Measurements from ENCODE around the gene RANGAP1.

The RANGAP1 gene

DNA sequence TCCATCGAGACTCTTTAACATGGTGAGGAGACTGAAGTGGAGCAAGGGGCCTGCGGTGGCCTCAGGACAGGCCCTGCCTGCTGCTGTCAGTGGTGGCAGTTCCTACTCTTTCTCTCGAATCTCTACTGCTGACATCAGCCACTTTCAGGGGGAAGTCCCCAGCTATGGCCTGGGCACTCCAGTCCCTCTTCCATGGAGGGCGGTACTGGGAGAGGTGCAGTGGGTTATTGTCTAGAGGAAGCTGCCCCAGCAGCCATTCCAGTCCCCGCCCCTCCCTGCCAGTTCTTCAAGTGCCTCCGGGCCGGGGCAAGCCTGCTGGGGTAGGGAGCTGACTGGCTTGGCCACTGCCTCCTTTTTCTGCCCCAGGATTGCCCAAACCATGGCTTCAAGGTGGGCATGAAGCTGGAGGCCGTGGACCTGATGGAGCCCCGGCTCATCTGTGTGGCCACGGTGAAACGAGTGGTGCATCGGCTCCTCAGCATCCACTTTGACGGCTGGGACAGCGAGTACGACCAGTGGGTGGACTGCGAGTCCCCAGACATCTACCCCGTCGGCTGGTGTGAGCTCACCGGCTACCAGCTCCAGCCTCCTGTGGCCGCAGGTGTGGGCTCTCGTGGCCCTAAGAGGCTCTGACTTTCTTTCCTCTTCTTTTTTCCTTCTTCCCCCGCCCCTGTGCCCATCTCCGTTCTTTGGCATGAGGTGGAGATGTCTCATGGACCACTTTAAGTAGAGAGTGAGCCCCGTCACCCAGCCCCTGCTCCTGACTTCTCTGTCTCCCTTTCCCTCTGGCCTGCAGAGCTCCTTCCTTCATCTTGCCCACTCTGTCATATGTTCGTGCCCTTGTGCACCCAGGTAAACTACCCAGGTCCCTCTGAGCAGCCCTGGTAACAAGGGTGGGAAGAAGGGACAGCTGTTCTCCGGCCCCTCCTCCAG is 59.0 kb downstream of the RANGAP1 start:
- DNase-seq: no peak
- Histone ChIP-seq H2BK5ac (ENCODE audit: low read depth, low read length, poor library complexity, severe bottlenecking) (no peak overlapping the region), H3K18ac (ENCODE audit: low read depth in 1 of 2, low read length in 2 of 2) (no peak overlapping the region), H3K9me3 (ENCODE audit: control insufficient read depth, low read length) (no peaks in the 10 kb centered on the region), H2AK5ac (ENCODE audit: low read length, severe bottlenecking) (no peak overlapping the region), H3K23ac (ENCODE audit: low read length in 2 of 2) (no peak overlapping the region), H3K4me1 (ENCODE audit: control insufficient read depth, insufficient read depth, low read depth, low read length) (no peaks in the 10 kb centered on the region), H2AFZ (ENCODE audit: low read depth, low read length) (no peak overlapping the region), H3K4ac (ENCODE audit: low read depth in 1 of 2, low read length in 2 of 2) (no peak overlapping the region), H3K27ac (ENCODE audit: low read length, poor library complexity, severe bottlenecking) (no peak overlapping the region), H2BK120ac (ENCODE audit: low read depth, low read length) (no peak overlapping the region), H2BK15ac (ENCODE audit: low read depth, poor library complexity, severe bottlenecking) (no peak overlapping the region), H3K14ac (ENCODE audit: low read length in 2 of 2) (no peak overlapping the region), H3K36me3 (ENCODE audit: control insufficient read depth in 1 of 2, insufficient read depth in 2 of 2, low read depth in 1 of 2, low read length in 2 of 2) (peaks cover 83 to 86% of the 10 kb centered on the region in 2 experiments), H3K79me1 (replicated peaks; ENCODE audit: low read length, poor library complexity, severe bottlenecking) (no peaks in the 10 kb centered on the region), H4K8ac (ENCODE audit: low read length) (no peak overlapping the region), H4K91ac (ENCODE audit: low read length) (no peak overlapping the region), H3K9ac (ENCODE audit: low read length) (no peak overlapping the region), H3K27me3 (ENCODE audit: control insufficient read depth in 1 of 2, insufficient read depth in 1 of 2, low read length in 2 of 2) (no peaks in the 10 kb centered on the region), H3K4me2 (ENCODE audit: low read length, poor library complexity, severe bottlenecking) (no peak overlapping the region), H3K4me3 (ENCODE audit: insufficient read depth in 1 of 2, low read depth in 1 of 2, low read length in 2 of 2) (no peak overlapping the region), H2BK12ac (ENCODE audit: low read length in 2 of 2) (no peak overlapping the region)
- WGBS: 97% methylated on average over 23 of the region's 26 CpGs

DNA sequence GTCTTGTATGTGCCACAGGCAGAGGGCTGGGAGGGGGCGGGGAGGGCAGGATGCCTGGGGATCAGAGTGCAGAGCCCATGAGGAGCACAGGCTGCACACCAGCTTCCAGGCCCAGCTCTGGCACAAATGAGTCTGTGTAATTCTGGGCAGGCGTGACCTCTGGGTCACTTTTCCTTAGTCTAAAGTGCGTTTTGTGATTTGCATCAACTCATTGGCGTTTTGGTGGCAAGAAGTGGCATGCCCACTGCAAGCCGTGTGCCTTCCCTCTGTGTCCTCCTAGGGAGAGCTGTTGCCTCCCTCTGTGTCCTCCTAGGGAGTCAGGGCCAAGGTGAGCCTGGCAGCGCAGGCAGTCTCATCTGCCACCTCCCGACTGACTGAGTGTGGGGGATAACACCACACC is 62.5 kb downstream of the RANGAP1 start:
- no peak overlapping the region for H4K91ac ChIP-seq (ENCODE audit: low read length)
- H3K14ac ChIP-seq (ENCODE audit: low read length in 2 of 2): no peak overlapping the region
- WGBS: 93% methylated on average over 7 of the region's 7 CpGs
- H4K8ac ChIP-seq (ENCODE audit: low read length): no peak overlapping the region
- H2AFZ ChIP-seq (ENCODE audit: low read depth, low read length): no peak overlapping the region
- H3K36me3 ChIP-seq (ENCODE audit: control insufficient read depth in 1 of 2, insufficient read depth in 2 of 2, low read depth in 1 of 2, low read length in 2 of 2): peaks cover 80 to 90% of the 10 kb centered on the region in 2 experiments
- DNase-seq: no peak
- no peak overlapping the region for H3K9ac ChIP-seq (ENCODE audit: low read length)
- H3K9me3 ChIP-seq (ENCODE audit: control insufficient read depth, low read length): no peaks in the 10 kb centered on the region
- no peak overlapping the region for H3K4me3 ChIP-seq (ENCODE audit: insufficient read depth in 1 of 2, low read depth in 1 of 2, low read length in 2 of 2)
- no peak overlapping the region for H3K23ac ChIP-seq (ENCODE audit: low read length in 2 of 2)
- no peak overlapping the region for H2BK120ac ChIP-seq (ENCODE audit: low read depth, low read length)
- H2BK5ac ChIP-seq (ENCODE audit: low read depth, low read length, poor library complexity, severe bottlenecking): no peak overlapping the region
- no peak overlapping the region for H2BK15ac ChIP-seq (ENCODE audit: low read depth, poor library complexity, severe bottlenecking)
- no peak overlapping the region for H3K4ac ChIP-seq (ENCODE audit: low read depth in 1 of 2, low read length in 2 of 2)
- no peak overlapping the region for H3K4me2 ChIP-seq (ENCODE audit: low read length, poor library complexity, severe bottlenecking)
- no peaks in the 10 kb centered on the region for H3K4me1 ChIP-seq (ENCODE audit: control insufficient read depth, insufficient read depth, low read depth, low read length)
- no peak overlapping the region for H3K27ac ChIP-seq (ENCODE audit: low read length, poor library complexity, severe bottlenecking)
- H2BK12ac ChIP-seq (ENCODE audit: low read length in 2 of 2): no peak overlapping the region
- no peaks in the 10 kb centered on the region for H3K27me3 ChIP-seq (ENCODE audit: control insufficient read depth in 1 of 2, insufficient read depth in 1 of 2, low read length in 2 of 2)
- H3K79me1 ChIP-seq (replicated peaks; ENCODE audit: low read length, poor library complexity, severe bottlenecking): no peaks in the 10 kb centered on the region
- H2AK5ac ChIP-seq (ENCODE audit: low read length, severe bottlenecking): no peak overlapping the region
- no peak overlapping the region for H3K18ac ChIP-seq (ENCODE audit: low read depth in 1 of 2, low read length in 2 of 2)

- no peak overlapping the region for H2BK12ac ChIP-seq (ENCODE audit: low read length in 2 of 2)
- no peaks in the 10 kb centered on the region for H3K79me1 ChIP-seq (replicated peaks; ENCODE audit: low read length, poor library complexity, severe bottlenecking)
- peaks cover 76 to 85% of the 10 kb centered on the region in 2 experiments for H3K36me3 ChIP-seq (ENCODE audit: control insufficient read depth in 1 of 2, insufficient read depth in 2 of 2, low read depth in 1 of 2, low read length in 2 of 2)
- H3K18ac ChIP-seq (ENCODE audit: low read depth in 1 of 2, low read length in 2 of 2): no peak overlapping the region
- no peaks in the 10 kb centered on the region for H3K9me3 ChIP-seq (ENCODE audit: control insufficient read depth, low read length)
- 95% methylated on average over 7 of the region's 9 CpGs for WGBS
- H3K4ac ChIP-seq (ENCODE audit: low read depth in 1 of 2, low read length in 2 of 2): no peak overlapping the region
- no peak overlapping the region for H4K91ac ChIP-seq (ENCODE audit: low read length)
- H4K8ac ChIP-seq (ENCODE audit: low read length): no peak overlapping the region
- H3K4me3 ChIP-seq (ENCODE audit: insufficient read depth in 1 of 2, low read depth in 1 of 2, low read length in 2 of 2): no peak overlapping the region
- H3K4me2 ChIP-seq (ENCODE audit: low read length, poor library complexity, severe bottlenecking): no peak overlapping the region
- no peak overlapping the region for H2BK15ac ChIP-seq (ENCODE audit: low read depth, poor library complexity, severe bottlenecking)
- no peak overlapping the region for H2BK5ac ChIP-seq (ENCODE audit: low read depth, low read length, poor library complexity, severe bottlenecking)
- no peak overlapping the region for H2AFZ ChIP-seq (ENCODE audit: low read depth, low read length)
- H3K23ac ChIP-seq (ENCODE audit: low read length in 2 of 2): no peak overlapping the region
- no peak overlapping the region for H2BK120ac ChIP-seq (ENCODE audit: low read depth, low read length)
- H3K9ac ChIP-seq (ENCODE audit: low read length): no peak overlapping the region
- DNase-seq: no peak
- H3K4me1 ChIP-seq (ENCODE audit: control insufficient read depth, insufficient read depth, low read depth, low read length): peaks cover under 1% of the 10 kb centered on the region
- H2AK5ac ChIP-seq (ENCODE audit: low read length, severe bottlenecking): no peak overlapping the region
- no peak overlapping the region for H3K27ac ChIP-seq (ENCODE audit: low read length, poor library complexity, severe bottlenecking)
- no peak overlapping the region for H3K14ac ChIP-seq (ENCODE audit: low read length in 2 of 2)
- no peaks in the 10 kb centered on the region for H3K27me3 ChIP-seq (ENCODE audit: control insufficient read depth in 1 of 2, insufficient read depth in 1 of 2, low read length in 2 of 2)
Observed at GRCh38 chr22:41222846-41223507, 63.0 kb downstream of the RANGAP1 start.

- H3K18ac ChIP-seq (ENCODE audit: low read depth in 1 of 2, low read length in 2 of 2): peak overlapping the region in 1 of 2 experiments; percentile 66
- H2AFZ ChIP-seq (ENCODE audit: low read depth, low read length): peak overlapping the region; percentile 8
- no peak overlapping the region for H3K4me2 ChIP-seq (ENCODE audit: low read length, poor library complexity, severe bottlenecking)
- H2BK12ac ChIP-seq (ENCODE audit: low read length in 2 of 2): no peak overlapping the region
- no peak overlapping the region for H2BK120ac ChIP-seq (ENCODE audit: low read depth, low read length)
- no peaks in the 10 kb centered on the region for H3K27me3 ChIP-seq (ENCODE audit: control insufficient read depth in 1 of 2, insufficient read depth in 1 of 2, low read length in 2 of 2)
- H3K9me3 ChIP-seq (ENCODE audit: control insufficient read depth, low read length): no peaks in the 10 kb centered on the region
- no peak overlapping the region for H3K14ac ChIP-seq (ENCODE audit: low read length in 2 of 2)
- peaks cover 56 to 58% of the 10 kb centered on the region in 2 experiments for H3K36me3 ChIP-seq (ENCODE audit: control insufficient read depth in 1 of 2, insufficient read depth in 2 of 2, low read depth in 1 of 2, low read length in 2 of 2)
- no peak overlapping the region for H3K23ac ChIP-seq (ENCODE audit: low read length in 2 of 2)
- 76% methylated on average over 13 of the region's 16 CpGs for WGBS
- peaks cover 6% of the 10 kb centered on the region for H3K79me1 ChIP-seq (replicated peaks; ENCODE audit: low read length, poor library complexity, severe bottlenecking)
- H4K8ac ChIP-seq (ENCODE audit: low read length): peak overlapping the region; percentile 69
- H3K4me3 ChIP-seq (ENCODE audit: insufficient read depth in 1 of 2, low read depth in 1 of 2, low read length in 2 of 2): no peak overlapping the region
- DNase-seq: peak; percentile 84
- no peak overlapping the region for H2BK15ac ChIP-seq (ENCODE audit: low read depth, poor library complexity, severe bottlenecking)
- no peak overlapping the region for H2AK5ac ChIP-seq (ENCODE audit: low read length, severe bottlenecking)
- no peak overlapping the region for H2BK5ac ChIP-seq (ENCODE audit: low read depth, low read length, poor library complexity, severe bottlenecking)
- H3K4me1 ChIP-seq (ENCODE audit: control insufficient read depth, insufficient read depth, low read depth, low read length): peaks cover 5% of the 10 kb centered on the region
- no peak overlapping the region for H3K4ac ChIP-seq (ENCODE audit: low read depth in 1 of 2, low read length in 2 of 2)
- no peak overlapping the region for H4K91ac ChIP-seq (ENCODE audit: low read length)
- H3K27ac ChIP-seq (ENCODE audit: low read length, poor library complexity, severe bottlenecking): peak overlapping the region; percentile 19
- H3K9ac ChIP-seq (ENCODE audit: low read length): peak overlapping the region; percentile 75
Observed at GRCh38 chr22:41217553-41218157, 68.3 kb downstream of the RANGAP1 start.

Measured in mesenchymal stem cell (in vitro differentiated cells and primary cell).